GM21526 (cell line): ENCODE results near the gene NDUFB2.
"Not testable (repeated sequence)": the region's sequence is repeated elsewhere in the genome, so short reads cannot be mapped to it uniquely, and the experiment has no call there.

Experiments used
- ATAC-seq: cut with Tn5 transposase; IDR thresholded peaks from one replicate; pipeline ENCODE4 v1.9.1; 2021; ENCODE audit warnings: moderate library complexity; ENCODE audit not compliant: unreplicated experiment, low FRiP score

Gene NDUFB2

GRCh38 chr7:140726281-140726680 lies 29.8 kb downstream of the NDUFB2 start:
- ATAC-seq, result no peak

GRCh38 chr7:140732416-140732815 lies 35.9 kb downstream of the NDUFB2 start:
- ATAC-seq, result no peak

GRCh38 chr7:140734096-140734495 lies 37.6 kb downstream of the NDUFB2 start:
- ATAC-seq, result no peak

GRCh38 chr7:140734729-140735128 lies 38.2 kb downstream of the NDUFB2 start:
- ATAC-seq, result no peak

GRCh38 chr7:140738280-140738679 lies 41.8 kb downstream of the NDUFB2 start:
- no peak for ATAC-seq

GRCh38 chr7:140743255-140743654 lies 46.7 kb downstream of the NDUFB2 start:
- not testable (repeated sequence) for ATAC-seq

- ATAC-seq, result no peak
These were observed 47.5 kb downstream of the NDUFB2 start for GRCh38 chr7:140744005-140744404.

GRCh38 chr7:140745266-140746058 lies 49.0 kb downstream of the NDUFB2 start:
- ATAC-seq, result no peak

GRCh38 chr7:140746751-140747150 lies 50.2 kb downstream of the NDUFB2 start:
- no peak for ATAC-seq

GRCh38 chr7:140752533-140752932 lies 56.0 kb downstream of the NDUFB2 start:
- ATAC-seq, result no peak

- ATAC-seq, result no peak
These were observed 58.0 kb downstream of the NDUFB2 start for GRCh38 chr7:140754506-140754905.
